DMS53 treated with DMSO at 0.1 percent for 48 hours (cell line): ENCODE data around the gene APBB3.

Experiments used
- DNase-seq: peaks from one replicate; lab custom pipeline; 2025; ENCODE audit not compliant: unreplicated experiment; lab: John Stamatoyannopoulos, UW

Gene APBB3

GRCh38 chr5:140576776-140577201, 12.4 kb upstream of the APBB3 start:
- DNase-seq, result no peak

GRCh38 chr5:140575309-140575708, 10.9 kb upstream of the APBB3 start:
- no peak for DNase-seq

DNA sequence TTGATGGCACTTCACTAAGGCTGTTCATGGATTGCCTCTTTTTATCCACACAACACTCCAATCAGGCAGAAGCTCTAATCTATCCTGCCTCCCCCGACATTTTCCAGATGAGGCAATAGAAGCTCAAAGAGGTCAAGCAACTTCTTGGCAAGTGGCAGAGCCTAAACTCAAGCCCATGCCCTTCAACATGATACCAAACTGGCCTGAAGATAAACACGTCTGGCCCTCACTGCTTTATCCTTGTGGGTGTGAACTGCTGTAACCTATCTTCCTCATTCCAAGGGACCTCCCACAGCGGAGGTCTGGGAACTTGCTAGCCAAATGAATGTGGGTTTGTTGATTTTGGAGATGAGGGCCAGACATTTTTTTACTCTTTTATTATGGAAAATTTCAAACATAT, 9.8 kb upstream of the APBB3 start:
- no peak for DNase-seq

- DNase-seq, result no peak
Measured at GRCh38 chr5:140573683-140574082, 9.3 kb upstream of the APBB3 start.

DNA sequence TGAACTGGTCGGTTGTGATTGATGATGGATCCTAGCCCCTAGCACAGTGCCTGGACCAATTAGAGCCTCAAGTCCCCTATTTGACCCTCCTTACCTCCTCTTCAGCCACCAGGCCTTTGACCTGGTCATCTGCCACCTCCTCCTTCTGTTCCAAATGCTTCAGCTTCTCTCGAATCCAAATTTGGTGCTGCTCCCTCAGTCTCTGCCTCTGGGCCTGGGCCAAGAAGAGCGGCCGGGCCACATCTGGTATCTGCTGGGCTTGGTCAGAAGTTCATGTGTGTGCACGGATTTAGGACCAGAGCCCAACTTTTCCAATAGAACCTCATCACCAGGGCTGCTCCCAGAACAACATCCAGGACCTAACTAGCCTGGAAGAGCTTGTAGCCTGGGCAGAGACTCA, 6.7 kb upstream of the APBB3 start:
- no peak for DNase-seq

DNA sequence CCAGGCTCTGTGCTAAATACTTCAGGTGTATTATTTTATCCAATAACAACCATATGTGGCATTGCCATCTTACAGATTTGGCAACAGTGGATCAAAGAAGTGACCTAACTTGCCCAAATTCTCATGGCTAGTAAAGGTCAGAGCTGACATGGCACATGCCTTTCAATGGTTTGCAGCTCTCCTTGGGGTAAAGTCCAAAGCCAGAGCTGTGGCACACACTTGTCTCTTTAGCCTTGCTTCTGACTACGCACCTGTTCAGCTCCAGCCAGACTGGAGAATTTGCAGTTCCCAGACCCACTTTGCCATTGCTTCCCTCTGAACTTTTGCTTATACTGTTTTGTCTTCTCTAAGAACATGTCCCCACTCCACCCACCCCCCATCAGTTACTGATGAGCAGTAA, 6.1 kb upstream of the APBB3 start:
- DNase-seq, result no peak

- no peak for DNase-seq
Measured at GRCh38 chr5:140570058-140570457, 5.7 kb upstream of the APBB3 start.

- no peak for DNase-seq
Measured at GRCh38 chr5:140569197-140569596, 4.8 kb upstream of the APBB3 start.

DNA sequence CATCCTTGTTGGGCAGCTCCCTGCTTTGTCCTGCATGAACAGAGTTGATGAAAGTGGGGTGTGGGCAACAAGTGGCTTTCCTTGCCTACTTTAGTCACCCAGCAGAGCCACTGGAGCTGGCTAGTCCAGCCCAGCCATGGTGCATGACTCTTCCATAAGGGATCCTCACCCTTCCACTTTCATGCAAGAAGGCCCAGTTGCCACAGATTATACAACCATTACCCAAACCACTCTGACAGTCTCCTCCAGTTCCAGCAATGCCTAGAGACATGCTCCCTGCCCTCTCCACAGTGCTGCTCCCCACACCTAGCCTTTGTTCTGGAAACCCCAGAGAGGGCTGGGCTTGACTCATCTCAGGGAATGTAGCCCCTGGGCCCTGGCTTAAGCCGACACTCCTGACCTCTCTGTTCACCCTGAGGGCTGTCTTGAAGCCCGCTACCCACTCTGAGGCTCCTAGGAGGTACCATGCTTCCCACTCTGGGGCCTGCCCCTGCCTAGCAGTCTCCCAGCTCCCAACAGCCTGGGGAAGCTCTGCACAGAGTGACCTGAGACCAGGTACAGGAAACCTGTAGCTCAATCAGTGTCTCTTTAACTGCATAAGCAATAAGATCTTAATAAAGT, 4.2 kb upstream of the APBB3 start:
- no peak for DNase-seq

- no peak for DNase-seq
Measured at GRCh38 chr5:140567871-140568270, 3.5 kb upstream of the APBB3 start.

- no peak for DNase-seq
Measured at GRCh38 chr5:140567136-140567818, 2.9 kb upstream of the APBB3 start.

DNA sequence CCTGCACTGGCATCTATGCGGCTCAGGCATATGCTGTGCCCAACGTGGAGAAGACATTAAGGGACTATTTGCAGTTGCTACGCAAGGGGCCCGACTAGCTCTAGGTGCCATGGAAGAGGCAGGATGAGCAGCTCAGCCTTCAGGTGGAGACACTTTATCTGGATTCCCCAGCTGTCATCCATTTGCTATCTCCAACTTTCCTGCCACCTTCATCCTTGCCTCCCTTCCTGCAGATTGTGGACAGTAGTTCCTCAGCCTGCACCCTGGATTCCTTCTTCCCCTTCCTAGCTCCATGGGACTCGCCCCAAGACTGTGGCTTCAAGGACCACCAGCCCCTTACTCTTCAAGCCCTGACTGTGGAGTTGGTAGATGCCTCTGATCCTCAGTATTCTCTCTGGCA, 2.3 kb upstream of the APBB3 start:
- no peak for DNase-seq

DNA sequence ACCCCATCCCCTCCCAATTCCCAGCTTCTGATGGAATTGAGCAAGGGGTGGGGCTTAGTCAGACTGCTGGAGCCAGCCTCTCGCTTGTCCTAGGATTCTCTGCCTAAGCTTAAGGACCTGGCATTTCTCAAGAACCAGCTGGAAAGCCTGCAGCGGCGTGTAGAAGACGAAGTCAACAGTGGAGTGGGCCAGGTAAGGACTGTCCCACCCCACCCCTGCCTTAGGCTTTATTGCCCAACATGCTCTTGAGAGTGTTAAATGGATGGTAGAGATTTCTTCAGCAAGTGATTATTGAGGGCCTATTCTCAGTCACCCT, 1.3 kb upstream of the APBB3 start:
- DNase-seq, result no peak

- no peak for DNase-seq
Measured at GRCh38 chr5:140565024-140565779, 804 bp upstream of the APBB3 start.

- DNase-seq, result no peak
Measured at GRCh38 chr5:140563596-140563995, 802 bp downstream of the APBB3 start.

DNA sequence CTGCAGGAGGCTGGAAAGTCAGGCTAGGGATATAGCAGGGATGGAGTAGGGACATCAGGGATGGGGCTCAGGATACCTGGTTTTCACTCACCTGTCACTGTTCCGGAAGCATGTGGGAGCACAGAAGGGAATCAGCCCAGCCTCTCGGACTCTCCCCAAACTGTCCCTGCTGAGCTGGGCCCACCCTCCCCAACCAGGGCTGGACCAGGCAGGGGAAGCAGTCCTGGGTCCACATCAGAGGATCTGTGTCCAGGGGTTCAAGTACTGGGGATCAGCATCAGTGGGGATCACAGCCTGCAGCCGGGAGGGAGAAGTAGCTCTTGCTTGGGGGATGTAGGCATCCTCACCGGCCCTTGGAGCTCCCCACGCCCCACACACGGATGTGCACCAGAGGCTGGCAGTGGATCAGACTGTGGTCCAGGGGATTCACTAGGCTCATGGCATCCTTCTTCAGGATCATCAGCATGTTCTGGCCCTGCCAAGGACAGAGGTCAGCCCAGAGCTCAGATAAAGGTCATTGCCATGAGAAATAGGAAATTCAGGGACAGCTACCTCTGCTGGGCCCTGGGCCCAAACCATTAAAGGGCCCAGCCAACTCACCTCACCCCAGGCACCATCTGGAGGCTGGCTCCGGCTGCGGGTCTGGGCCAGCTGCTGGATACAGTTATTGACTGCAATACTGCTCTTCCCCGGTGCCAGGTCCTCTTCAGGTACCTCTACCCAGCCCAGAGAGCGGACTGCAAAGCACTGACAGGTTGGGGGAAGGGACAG, 2.5 kb downstream of the APBB3 start:
- DNase-seq, result no peak

DNA sequence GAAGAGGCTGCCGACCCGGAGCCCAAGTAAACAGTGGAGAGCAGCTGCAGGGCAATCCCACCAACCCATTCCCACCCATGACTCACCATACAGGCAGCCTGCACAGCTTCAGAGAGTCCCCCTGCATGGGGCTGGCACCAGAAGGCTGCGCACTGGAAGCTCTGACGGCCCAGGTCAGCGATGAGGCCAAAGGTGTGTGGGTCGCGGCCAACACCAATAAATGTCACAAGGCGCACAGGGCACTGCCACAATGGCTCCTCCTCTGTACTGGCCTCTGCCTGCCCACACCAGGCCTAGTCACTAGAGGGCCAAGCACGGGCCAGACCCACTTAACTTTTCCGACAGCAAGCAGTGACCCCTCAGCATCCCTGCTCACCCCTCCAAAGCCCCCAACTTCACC, 4.2 kb downstream of the APBB3 start:
- DNase-seq, result no peak

DNA sequence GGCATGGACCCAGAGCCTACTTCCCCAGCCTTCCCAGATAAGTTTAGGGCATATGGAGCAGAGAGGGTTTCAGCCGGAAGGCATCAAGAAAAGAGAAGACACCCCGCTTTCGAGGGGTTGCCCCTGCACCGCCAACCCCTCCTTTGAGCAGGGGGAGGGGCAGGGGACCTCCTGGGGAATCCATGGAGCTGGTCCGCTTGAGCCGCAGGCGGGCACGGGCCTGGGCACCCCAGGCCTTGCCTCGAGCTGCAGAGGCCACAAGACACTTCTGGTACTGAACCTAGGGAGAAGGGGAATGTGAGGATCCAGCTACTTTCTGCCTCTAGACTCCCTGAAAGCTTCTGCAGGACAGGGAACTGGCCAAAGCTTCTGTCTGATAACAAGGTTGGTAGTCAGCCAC, 5.9 kb downstream of the APBB3 start:
- DNase-seq, result no peak

- no peak for DNase-seq
Measured at GRCh38 chr5:140557965-140558364, 6.4 kb downstream of the APBB3 start.

DNA sequence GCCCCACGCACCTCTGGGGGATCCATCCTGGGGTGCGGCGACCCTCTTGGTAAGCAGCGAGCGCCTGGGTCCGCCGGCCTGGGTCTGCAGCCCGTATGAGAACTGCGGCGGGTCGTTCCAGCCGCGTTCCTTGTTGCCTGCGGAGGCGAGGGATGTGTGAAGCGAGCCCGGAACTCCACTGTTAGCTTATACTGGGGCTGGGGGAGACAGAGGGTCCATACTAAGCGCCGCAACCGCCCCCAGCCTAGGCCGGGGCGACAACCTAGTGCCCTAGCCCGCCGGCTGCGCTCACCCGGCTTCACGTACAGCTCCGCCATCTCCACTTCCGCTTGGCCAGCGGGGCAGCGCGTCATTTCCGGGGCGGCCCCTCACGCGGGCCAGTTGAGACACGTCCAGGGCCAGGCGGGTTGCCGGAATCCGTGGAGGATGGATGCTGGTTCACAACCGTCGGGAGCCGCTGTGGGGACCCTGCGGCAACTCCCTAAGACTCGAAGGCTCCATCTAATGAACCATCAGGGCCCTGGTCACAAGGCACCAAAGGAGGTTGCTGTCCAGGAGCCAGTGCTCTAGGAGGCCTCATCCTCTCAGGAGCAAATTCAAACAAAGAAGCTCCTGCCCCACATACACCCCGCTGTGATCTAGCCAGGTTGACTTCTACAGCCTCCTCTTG, 7.1 kb downstream of the APBB3 start, which contains the start of gene SRA1:
SRA1 (minus strand) TSS at position 338 of the 670 bp plus-strand sequence; CDS start at position 317, 21 bp downstream.
- peak; percentile 80 for DNase-seq

- DNase-seq, result no peak
Measured at GRCh38 chr5:140556438-140556837, 8.0 kb downstream of the APBB3 start.
